H1 (cell line): ENCODE data around the gene CNOT1. TPM values are rescaled to one million over a fixed set of nuclear protein-coding genes. Genes with fewer than 3 reads are reported as not detected.

Experiments used
- CTCF ChIA-PET: fragments of 300-600 bp; sonication (Branson Sonifier 250); formaldehyde crosslinking; loops from one replicate; lab custom pipeline; 2021; ENCODE audit not compliant: partially characterized antibody; lab: Charles Lee
- POLR2A ChIA-PET: fragments of 300-600 bp; sonication (Branson Sonifier 250); formaldehyde crosslinking; loops from one replicate; lab custom pipeline; 2021; ENCODE audit warnings: inconsistent platforms; ENCODE audit not compliant: partially characterized antibody; lab: Charles Lee
- DNase-seq, 2 experiments: peaks; one replicate each; pipeline versions ENCODE4 v3.0.0 to v3.0.0-alpha.2; 2010 to 2022; ENCODE audit warnings: low spot score in 2 of 2, low read depth in 1 of 2, mixed read lengths in 1 of 2
- FAIRE-seq: peaks from 2 replicates; lab custom pipeline; 2011; peaks lifted over from hg19 to GRCh38; lab: Jason Lieb, UNC
- H2AFZ ChIP-seq: 2 replicates; pipeline ENCODE4 v1.8.1; 2012; ENCODE audit warnings: low read length, inconsistent platforms
- H2AK5ac ChIP-seq: 2 replicates; pipeline ENCODE4 v1.6.1; 2013; ENCODE audit warnings: low read depth, low read length
- H2BK120ac ChIP-seq: replicated peaks from 2 replicates; pipeline ENCODE3; 2013; ENCODE audit warnings: low read depth, low read length, inconsistent platforms
- H2BK12ac ChIP-seq: 2 replicates; pipeline ENCODE4 v1.6.1; 2013; ENCODE audit warnings: low read depth, low read length
- H2BK15ac ChIP-seq: 2 replicates; pipeline ENCODE4 v1.6.1; 2013; ENCODE audit warnings: low read length
- H2BK20ac ChIP-seq: 2 replicates; pipeline ENCODE4 v1.6.1; 2013; ENCODE audit warnings: low read length
- H2BK5ac ChIP-seq: 2 replicates; pipeline ENCODE4 v1.6.1; 2013; ENCODE audit warnings: low read depth, low read length
- H3K14ac ChIP-seq: 2 replicates; pipeline ENCODE4 v1.6.1; 2013; ENCODE audit warnings: inconsistent platforms; ENCODE audit not compliant: insufficient read length
- H3K18ac ChIP-seq: 2 replicates; pipeline ENCODE4 v1.6.1; 2013; ENCODE audit warnings: low read length; ENCODE audit errors: extremely low read depth
- H3K23ac ChIP-seq: 2 replicates; pipeline ENCODE4 v1.6.1; 2013; ENCODE audit warnings: inconsistent platforms; ENCODE audit not compliant: insufficient read length
- H3K23me2 ChIP-seq: 2 replicates; pipeline ENCODE4 v1.6.1; 2013; ENCODE audit warnings: low read depth, low read length
- H3K27ac ChIP-seq: 2 replicates; pipeline ENCODE4 v1.6.1; 2011; ENCODE audit warnings: low read depth, low read length, inconsistent platforms
- H3K27me3 ChIP-seq, 4 experiments: replicated peaks in 1 of 4; 1 replicate in 1 of 4; 2 replicates in 3 of 4; pipeline versions ENCODE4 v1.6.1 to v1.8.1; 2011 to 2013; ENCODE audit warnings: low read length in 3 of 4, mild to moderate bottlenecking in 3 of 4, inconsistent platforms in 2 of 4, mixed read lengths in 2 of 4, moderate library complexity in 1 of 4; ENCODE audit not compliant: control insufficient read depth in 3 of 4, insufficient read depth in 3 of 4; ENCODE audit errors: extremely low read depth in 1 of 4
- H3K36me3 ChIP-seq, 4 experiments: 2 replicates each; pipeline versions ENCODE4 v1.6.1 to v1.8.1; 2011 to 2013; ENCODE audit warnings: mild to moderate bottlenecking in 4 of 4, low read length in 3 of 4, moderate library complexity in 2 of 4, control low read depth in 1 of 4, inconsistent platforms in 1 of 4; ENCODE audit not compliant: insufficient read depth in 4 of 4, control insufficient read depth in 2 of 4
- H3K4ac ChIP-seq: replicated peaks from 2 replicates; pipeline ENCODE3; 2013; ENCODE audit warnings: low read length, low read depth, mixed read lengths, inconsistent platforms; ENCODE audit not compliant: insufficient read length
- H3K4me1 ChIP-seq, 4 experiments: replicated peaks in 1 of 4; 1 replicate in 1 of 4; 2 replicates in 3 of 4; pipeline versions ENCODE4 v1.6.1 to v1.8.1; 2011 to 2013; ENCODE audit warnings: low read length in 3 of 4, inconsistent platforms in 2 of 4, mixed read lengths in 1 of 4; ENCODE audit not compliant: insufficient read depth in 4 of 4, control insufficient read depth in 3 of 4
- H3K4me2 ChIP-seq, 2 experiments: 2 replicates each; pipeline versions ENCODE4 v1.6.1 to v1.8.1; 2011 to 2013; ENCODE audit warnings: low read depth in 2 of 2, low read length in 2 of 2, control low read depth in 1 of 2, inconsistent platforms in 1 of 2, mild to moderate bottlenecking in 1 of 2; ENCODE audit not compliant: insufficient read depth in 1 of 2
- H3K4me3 ChIP-seq, 4 experiments: fragments of 200-600, 300-600 bp in 1 of 4; sonication (generic), shearing (Covaris generic), sonication (Bioruptor Twin) in 1 of 4; 2 replicates each; pipeline versions ENCODE4 v1.5.1 to v1.8.1; 2011 to 2016; ENCODE audit warnings: low read length in 4 of 4, low read depth in 3 of 4, control low read depth in 2 of 4, inconsistent platforms in 2 of 4, mild to moderate bottlenecking in 2 of 4, mixed read lengths in 1 of 4, moderate library complexity in 1 of 4; ENCODE audit not compliant: insufficient read depth in 2 of 4; ENCODE audit errors: extremely low read depth in 1 of 4
- H3K56ac ChIP-seq: replicated peaks from 2 replicates; pipeline ENCODE3; 2013; ENCODE audit warnings: low read depth, mild to moderate bottlenecking, mixed read lengths, low read length, inconsistent platforms; ENCODE audit not compliant: insufficient read length
- H3K79me1 ChIP-seq: 2 replicates; pipeline ENCODE4 v1.6.1; 2013; ENCODE audit warnings: low read depth, low read length, control low read depth
- H3K79me2 ChIP-seq, 2 experiments: 2 replicates each; pipeline versions ENCODE4 v1.6.1 to v1.8.1; 2012 to 2013; ENCODE audit warnings: low read length in 2 of 2, mild to moderate bottlenecking in 2 of 2, inconsistent platforms in 1 of 2; ENCODE audit not compliant: insufficient read depth in 2 of 2, control insufficient read depth in 1 of 2
- H3K9ac ChIP-seq, 4 experiments: replicated peaks in 1 of 4; 1 replicate in 1 of 4; 2 replicates in 3 of 4; pipeline versions ENCODE4 v1.6.1 to v1.8.1; 2011 to 2013; ENCODE audit warnings: low read depth in 3 of 4, low read length in 3 of 4, control low read depth in 2 of 4, mild to moderate bottlenecking in 2 of 4, moderate library complexity in 2 of 4, inconsistent platforms in 1 of 4; ENCODE audit errors: extremely low read depth in 1 of 4
- H3K9me3 ChIP-seq, 2 experiments: 2 replicates each; pipeline versions ENCODE4 v1.6.1 to v1.8.1; 2012 to 2013; ENCODE audit warnings: mild to moderate bottlenecking in 2 of 2, moderate library complexity in 2 of 2, control low read depth in 1 of 2, inconsistent platforms in 1 of 2, low read depth in 1 of 2, low read length in 1 of 2, mixed read lengths in 1 of 2; ENCODE audit not compliant: insufficient read depth in 2 of 2
- H4K20me1 ChIP-seq, 2 experiments: replicated peaks in 1 of 2; 2 replicates each; pipeline versions ENCODE3 to v1.8.1; 2011 to 2013; ENCODE audit warnings: inconsistent platforms in 2 of 2, low read length in 2 of 2, mild to moderate bottlenecking in 1 of 2; ENCODE audit not compliant: insufficient read depth in 2 of 2, control insufficient read depth in 1 of 2
- H4K5ac ChIP-seq: 2 replicates; pipeline ENCODE4 v1.6.1; 2013; ENCODE audit warnings: low read length, low read depth, mixed read lengths, inconsistent platforms; ENCODE audit not compliant: insufficient read length
- H4K8ac ChIP-seq: 2 replicates; pipeline ENCODE4 v1.8.0; 2013; ENCODE audit warnings: mild to moderate bottlenecking, moderate library complexity, low read length, inconsistent platforms; ENCODE audit not compliant: insufficient read depth; ENCODE audit errors: extremely low read depth
- H4K91ac ChIP-seq: replicated peaks from 2 replicates; pipeline ENCODE3; 2013; ENCODE audit warnings: low read length, mixed read lengths, inconsistent platforms; ENCODE audit not compliant: insufficient read length
- CBX5 ChIP-seq: fragments of 300-800, 300-1000 bp; sonication (generic); IDR thresholded peaks from 2 replicates; pipeline ENCODE4 v1.7.1; 2016; ENCODE audit warnings: antibody characterized with exemption, low read length, low read depth
- CBX8 ChIP-seq: fragments of 300-800, 300-1000 bp; sonication (generic); IDR thresholded peaks from 2 replicates; pipeline ENCODE4 v1.7.1; 2016; ENCODE audit warnings: low read depth, low read length, borderline replicate concordance
- EP300 ChIP-seq, 2 experiments: IDR thresholded peaks; 1 replicate in 1 of 2; 2 replicates in 1 of 2; pipeline ENCODE4 v1.6.1; 2011 to 2012; ENCODE audit warnings: low read depth in 2 of 2, low read length in 2 of 2, mild to moderate bottlenecking in 2 of 2, borderline replicate concordance in 1 of 2, inconsistent platforms in 1 of 2, moderate library complexity in 1 of 2
- EZH2 ChIP-seq: fragments of 200-600 bp; sonication (generic); IDR thresholded peaks from 2 replicates; pipeline ENCODE4 v1.7.1; 2012; ENCODE audit warnings: low read depth, mild to moderate bottlenecking, moderate library complexity, low read length, inconsistent platforms; ENCODE audit not compliant: severe bottlenecking
- GABPA ChIP-seq: IDR thresholded peaks from 2 replicates; pipeline ENCODE4 v1.6.1; 2011; ENCODE audit warnings: mild to moderate bottlenecking, low read length, moderate library complexity, borderline replicate concordance; ENCODE audit not compliant: insufficient read depth
- HDAC6 ChIP-seq: IDR thresholded peaks from one replicate; pipeline ENCODE4 v1.7.1; 2012; ENCODE audit warnings: low read depth, mild to moderate bottlenecking, inconsistent platforms, low read length, moderate library complexity
- KDM5A ChIP-seq: fragments of 200-600 bp; IDR thresholded peaks from 2 replicates; pipeline ENCODE4 v1.7.1; 2012; ENCODE audit warnings: mild to moderate bottlenecking, low read length, inconsistent platforms, mixed read lengths
- MAFK ChIP-seq: IDR thresholded peaks from 2 replicates; pipeline ENCODE4 v1.6.1; 2012; ENCODE audit warnings: low read depth, mild to moderate bottlenecking, improper control_type of control experiment, low read length
- PHF8 ChIP-seq: fragments of 200-600 bp; sonication (generic); conservative IDR thresholded peaks from 2 replicates; pipeline ENCODE4 v1.7.1; 2012; ENCODE audit warnings: low read depth, mild to moderate bottlenecking, inconsistent platforms, low read length, moderate library complexity
- POU5F1 ChIP-seq: IDR thresholded peaks from 2 replicates; pipeline ENCODE4 v1.6.1; 2011; ENCODE audit warnings: low read depth, mild to moderate bottlenecking, low read length, moderate library complexity
- RAD21 ChIP-seq, 2 experiments: IDR thresholded peaks in 1 of 2; conservative IDR thresholded peaks in 1 of 2; 2 replicates each; pipeline ENCODE4 v1.6.1; 2011; ENCODE audit warnings: low read depth in 2 of 2, low read length in 2 of 2, improper control_type of control experiment in 1 of 2, inconsistent platforms in 1 of 2, mild to moderate bottlenecking in 1 of 2, moderate library complexity in 1 of 2
- TAF7 ChIP-seq: optimal IDR thresholded peaks from 2 replicates; pipeline ENCODE3; 2011; ENCODE audit warnings: low read depth, mild to moderate bottlenecking, inconsistent platforms, low read length, moderate library complexity, borderline replicate concordance
- YY1 ChIP-seq: IDR thresholded peaks from 2 replicates; pipeline ENCODE4 v1.6.1; 2011; ENCODE audit warnings: low read depth, mild to moderate bottlenecking, low read length
- WGBS, 2 experiments: shearing (Covaris generic) in 1 of 2; methylation state at CpG; one replicate each; pipeline versions ENCODE4 v1.1.6 to v1.1.7; 2013 to 2015; ENCODE audit warnings: low lambda C conversion rate in 2 of 2, mixed read lengths in 2 of 2, inconsistent platforms in 1 of 2, low coverage in 1 of 2, missing lambda C conversion rate in 1 of 2; ENCODE audit not compliant: insufficient replicate concordance in 2 of 2, insufficient coverage in 1 of 2, insufficient read length in 1 of 2; ENCODE audit errors: extremely low coverage in 1 of 2, missing lambda C conversion rate in 1 of 2; 5-methylcytosine and 5-hydroxymethylcytosine counted together
- polyA plus RNA-seq, 7 experiments: library from polyadenylated mRNA; depleted of rRNA in 3 of 7; stranded (reverse) in 5 of 7; unstranded in 2 of 7; fragments of >200 nt in 5 of 7; fragments of 200-250 nt in 2 of 7; gene quantifications; 1 replicate in 5 of 7; 2 replicates in 1 of 7; 4 replicates in 1 of 7; pipeline versions ENCODE4 v1.2.1 to v1.2.3, GENCODE V29; 2011 to 2013; ENCODE audit warnings: missing spikeins in 2 of 7, mixed read lengths in 2 of 7
- total RNA-seq: library from RNA; stranded (reverse); fragmentation: NEBNext Ultra II Directional; extraction: Animal tissue kit (Norgen Biotek cat#: 25700); gene quantifications from 2 replicates; pipeline ENCODE4 v1.2.1, GENCODE V29; 2021

Gene CNOT1
- total and polyA plus RNA-seq, 2 of the 8 experiments (the other 6 are each of a cell fraction or from before 2014, with no cell fraction given): 306 to 319 TPM

GRCh38 chr16:58556678-58557077, 72.9 kb downstream of the CNOT1 start:
- Histone ChIP-seq H3K27me3 (no peaks in the 10 kb centered on the region), H3K23ac (no peak overlapping the region), H3K27ac (no peak overlapping the region), H2BK120ac (no peak overlapping the region), H2BK20ac (no peak overlapping the region), H3K14ac (no peak overlapping the region), H3K4me3 (no peak overlapping the region), H3K4me1 (no peaks in the 10 kb centered on the region), H3K79me2 (peaks cover 0 to 6% of the 10 kb centered on the region in 2 experiments; a peak in 1 of 4 replicates), H2BK5ac (no peak overlapping the region), H4K8ac (no peak overlapping the region), H4K91ac (no peak overlapping the region), H2BK12ac (no peak overlapping the region), H3K4ac (no peak overlapping the region), H2AK5ac (no peak overlapping the region), H3K9ac (no peak overlapping the region), H3K18ac (no peak overlapping the region), H3K9me3 (no peaks in the 10 kb centered on the region), H3K4me2 (no peak overlapping the region), H2AFZ (no peak overlapping the region), H3K79me1 (no peaks in the 10 kb centered on the region; the same call in 1 of the 2 replicates), H4K20me1 (peaks cover 4 to 5% of the 10 kb centered on the region in 2 experiments), H4K5ac (no peak overlapping the region), H3K56ac (no peak overlapping the region), H3K36me3 (peaks cover 8 to 86% (median 56%) of the 10 kb centered on the region in 4 experiments; a peak in 7 of 8 replicates), H2BK15ac (no peak overlapping the region), H3K23me2 (no peaks in the 10 kb centered on the region)
- DNase-seq (no peak), FAIRE-seq (no peak)
- TF ChIP-seq HDAC6: no peak
- no peak for TF ChIP-seq YY1
- no peak for TF ChIP-seq CBX5
- TF ChIP-seq RAD21 (IDR thresholded peaks at IDR 0.05 in 1 of 2, conservative IDR thresholded peaks at IDR 0.05 in 1 of 2; ENCODE audit: low read depth in 2 of 2, low read length in 2 of 2): no peak
- TF ChIP-seq PHF8: no peak
- no peak for TF ChIP-seq GABPA
- no peak for TF ChIP-seq KDM5A
- no peak for TF ChIP-seq EZH2
- no peak for TF ChIP-seq CBX8
- TF ChIP-seq POU5F1: no peak
- TF ChIP-seq EP300 (IDR thresholded peaks at IDR 0.05; ENCODE audit: borderline replicate concordance in 1 of 2, low read depth in 2 of 2, low read length in 2 of 2): no peak
- no peak for TF ChIP-seq TAF7
- no peak for TF ChIP-seq MAFK
- POLR2A ChIA-PET: no interaction called here
- 90% methylated on average over 2 of the region's 2 CpGs; no CpG with 5 or more reads in 1 of the 2 experiments for WGBS, 2 experiments
- CTCF ChIA-PET: no interaction called here
